ENCODE data around the gene TFDP1.

TFDP1 gene

DNA sequence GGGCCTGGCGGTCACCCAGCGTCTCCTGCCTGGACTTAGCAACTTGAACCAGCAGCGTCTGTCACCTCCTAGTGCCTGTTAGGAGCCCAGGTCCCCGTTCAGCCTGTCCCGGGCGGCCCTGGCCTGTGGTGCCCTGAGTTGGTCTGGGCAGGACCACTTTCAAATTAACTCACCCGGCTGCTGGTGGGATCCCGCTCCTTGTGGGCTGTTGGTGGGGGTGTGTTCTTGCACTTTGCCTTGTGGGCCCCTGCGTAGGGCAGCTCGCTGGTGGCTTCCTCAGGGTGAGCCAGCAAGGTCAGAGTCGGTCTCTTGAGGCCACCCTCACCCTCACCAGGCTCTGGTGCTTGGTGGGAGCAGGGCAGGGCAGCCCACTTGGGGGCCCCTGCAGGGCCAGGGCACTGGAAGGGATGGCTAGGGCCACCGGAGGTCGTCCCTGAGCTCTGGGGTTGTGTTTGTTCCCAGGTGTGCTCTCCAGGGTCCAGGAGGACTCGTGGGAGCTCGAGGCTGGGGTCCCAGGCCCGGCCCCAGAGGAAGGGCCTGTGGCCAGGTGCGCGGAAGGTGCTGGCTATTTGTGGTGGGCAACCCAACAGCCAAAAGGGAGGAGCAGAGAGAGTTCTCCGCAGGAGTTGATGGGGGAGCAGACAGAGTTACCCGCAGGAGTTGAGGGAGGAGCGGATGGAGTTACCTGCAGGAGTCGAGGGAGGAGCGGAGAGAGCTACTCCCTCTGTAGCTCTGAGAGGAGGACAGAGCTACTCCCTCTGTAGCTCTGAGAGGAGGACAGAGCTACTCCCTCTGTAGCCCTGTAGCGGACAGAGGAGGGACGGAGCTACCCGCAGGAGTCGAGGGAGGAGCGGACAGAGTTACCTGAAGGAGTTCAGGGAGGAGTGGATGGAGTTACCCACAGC lies 16.9 kb downstream of the TFDP1 start:
- no peak for DNase-seq

DNA sequence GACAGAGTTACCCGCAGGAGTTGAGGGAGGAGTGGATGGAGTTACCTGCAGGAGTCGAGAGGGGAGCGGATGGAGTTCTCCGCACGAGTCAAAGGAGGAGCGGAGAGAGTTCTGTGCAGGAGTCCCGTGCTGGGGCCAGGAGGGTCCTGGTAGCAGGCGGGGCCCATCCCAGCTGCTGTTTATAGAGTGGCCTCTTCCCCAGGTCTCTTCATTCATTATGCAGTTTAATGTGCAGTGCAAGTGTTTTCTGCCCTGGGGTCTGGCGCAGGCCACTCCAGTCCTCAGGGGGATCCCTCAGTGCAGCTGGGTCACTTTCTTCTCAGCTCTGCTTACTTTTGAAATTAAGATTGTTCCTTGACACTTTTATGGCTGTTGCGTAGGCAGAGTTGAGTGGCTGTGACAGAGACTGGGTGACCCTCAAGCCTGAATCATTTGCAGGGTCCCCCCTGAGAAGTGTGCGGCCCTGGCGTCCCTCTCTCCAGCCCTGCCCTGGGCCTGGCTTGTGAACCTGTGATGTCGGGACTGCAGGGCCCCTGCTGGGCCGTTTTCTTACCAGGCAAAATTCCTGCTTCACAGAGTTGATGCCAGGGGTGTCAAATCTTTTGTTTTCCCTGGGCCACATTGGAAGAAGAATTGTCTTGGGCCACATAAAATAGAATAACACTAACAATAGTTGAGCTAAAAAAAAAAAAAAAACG lies 17.9 kb downstream of the TFDP1 start:
- no peak for DNase-seq

DNA sequence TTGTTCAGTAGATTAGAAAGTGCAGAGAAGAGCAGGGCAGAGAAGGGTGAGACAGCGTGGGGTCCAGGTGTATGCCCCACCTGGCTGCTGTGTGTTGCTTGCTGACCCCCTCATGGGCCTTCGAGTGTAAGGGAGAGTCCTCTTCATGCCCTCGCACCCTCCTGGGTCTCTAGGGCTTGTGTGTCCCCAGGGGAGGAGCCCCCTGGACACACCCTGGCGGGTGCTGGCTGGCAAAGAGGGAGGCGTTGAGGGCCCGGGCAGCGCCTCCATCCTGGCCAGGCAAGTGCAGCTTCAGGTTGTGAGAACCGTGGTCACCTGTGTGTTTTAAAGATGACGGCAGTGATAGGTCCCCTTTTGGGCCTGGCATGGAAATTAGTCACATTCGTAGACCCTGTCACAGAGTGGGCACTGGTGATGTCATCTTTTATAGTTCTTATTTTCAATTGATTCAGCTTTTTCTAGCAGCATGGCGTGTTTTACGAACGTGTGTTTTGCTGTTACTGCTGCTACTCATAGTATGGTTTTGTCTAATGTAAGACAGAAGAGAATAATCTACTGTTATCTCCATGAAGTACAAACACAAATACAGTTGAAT lies 18.7 kb downstream of the TFDP1 start:
- DNase-seq = no peak

GRCh38 chr13:113604186-113604585 lies 19.6 kb downstream of the TFDP1 start:
- DNase-seq = no peak

- no peak for DNase-seq
Observed at GRCh38 chr13:113605461-113605860, 20.9 kb downstream of the TFDP1 start.

- no peak for DNase-seq
Observed at GRCh38 chr13:113605866-113606438, 21.4 kb downstream of the TFDP1 start.

DNA sequence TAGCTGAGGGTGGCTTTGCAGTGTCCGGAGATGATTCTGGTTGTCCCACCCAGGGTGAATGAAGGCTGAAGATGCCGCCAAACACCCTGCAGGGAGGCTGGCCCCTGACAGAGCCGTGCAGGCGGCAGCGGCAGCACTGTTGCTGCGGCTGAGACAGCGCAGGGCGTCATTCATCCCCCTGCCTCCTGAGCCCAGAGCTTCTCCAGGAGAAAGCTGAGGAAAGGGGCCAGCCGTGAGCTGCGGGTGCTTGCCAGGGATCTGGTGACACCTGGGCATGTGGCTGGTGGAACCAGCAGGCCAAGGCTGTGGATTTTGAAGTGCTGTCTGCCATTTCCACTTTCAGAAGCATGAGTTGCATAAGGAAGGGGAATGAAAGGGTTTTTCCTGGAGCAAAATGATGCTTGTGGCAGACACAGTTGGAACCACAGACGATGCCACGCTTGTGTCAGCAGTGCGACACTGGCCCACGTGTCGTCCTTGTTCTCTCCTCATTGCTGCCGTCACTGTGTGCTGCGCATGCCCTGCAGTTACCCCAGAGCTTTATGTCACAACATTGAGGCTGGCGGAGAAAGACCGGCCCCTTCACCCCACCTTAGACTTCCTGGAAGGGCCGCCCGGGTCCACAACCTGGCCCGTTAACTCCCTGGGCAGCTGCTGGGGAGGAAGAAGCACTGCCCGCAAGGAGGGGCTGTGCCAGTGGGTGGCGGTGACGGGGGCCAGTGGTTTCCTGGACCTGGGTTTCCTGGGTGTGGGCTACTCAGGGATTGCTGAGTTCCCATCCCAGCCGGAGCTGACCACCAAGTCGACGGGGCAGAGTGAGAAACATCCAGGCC lies 22.7 kb downstream of the TFDP1 start:
- no peak for DNase-seq

DNA sequence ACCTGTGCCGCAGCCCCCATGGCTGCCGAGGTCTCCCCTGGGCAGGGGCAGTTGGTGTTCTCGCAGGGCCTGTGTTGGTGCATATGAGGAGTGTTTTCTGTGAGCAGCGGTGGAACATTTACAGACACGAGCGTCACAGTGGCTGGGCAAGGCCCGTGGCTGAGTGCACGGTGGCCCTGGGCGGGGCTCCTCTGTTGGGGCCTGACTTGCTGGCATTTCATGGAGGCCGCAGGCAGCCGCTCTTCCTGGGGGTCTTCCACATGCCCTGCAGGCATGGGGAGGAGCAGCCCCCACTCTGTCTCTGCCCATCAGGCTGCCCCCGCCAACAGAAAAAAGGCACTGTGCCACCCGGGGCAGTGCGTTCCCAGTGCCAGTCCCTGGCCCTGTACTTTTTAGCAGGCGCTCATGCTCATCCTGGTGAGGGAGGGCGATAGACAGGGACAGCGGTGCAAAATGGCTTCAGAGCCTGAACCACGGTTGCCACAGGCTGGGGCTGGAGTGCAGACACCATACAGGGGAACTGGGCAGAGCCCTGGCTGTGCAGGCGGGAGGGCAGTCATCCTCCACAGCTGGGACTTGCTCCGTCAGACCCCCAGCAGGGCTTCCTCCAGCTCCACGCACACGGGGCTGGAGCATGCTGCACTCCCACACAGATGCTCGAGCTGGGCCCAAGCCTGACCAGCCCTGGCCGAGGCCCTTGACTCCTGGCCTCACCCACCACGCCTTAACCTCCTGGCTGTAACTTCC lies 23.5 kb downstream of the TFDP1 start:
- DNase-seq = no peak

- DNase-seq = no peak
Observed at GRCh38 chr13:113608967-113609533, 24.5 kb downstream of the TFDP1 start.

- DNase-seq = no peak
Observed at GRCh38 chr13:113609616-113610015, 25.1 kb downstream of the TFDP1 start.

- DNase-seq = no peak
Observed at GRCh38 chr13:113610266-113610665, 25.7 kb downstream of the TFDP1 start.

DNA sequence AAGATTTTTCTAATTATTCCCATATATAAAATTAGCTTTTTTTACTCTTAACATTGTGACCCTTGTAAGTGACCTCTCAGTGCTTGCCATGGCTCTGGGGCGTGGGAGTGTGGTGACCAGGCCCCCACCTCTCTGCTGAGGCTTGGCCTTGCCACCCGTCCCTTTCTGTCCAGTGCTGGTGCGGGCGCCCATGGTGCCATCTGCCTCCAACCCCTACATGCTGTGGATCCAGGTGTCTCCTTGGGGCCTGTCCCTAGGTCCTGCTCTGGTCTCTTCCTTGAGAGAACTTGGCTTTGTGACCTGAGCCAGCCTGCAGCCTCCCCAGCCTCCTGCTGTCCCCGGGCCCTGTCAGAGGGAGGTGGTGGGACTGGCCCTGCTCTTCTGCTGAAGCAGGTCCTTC lies 27.4 kb downstream of the TFDP1 start:
- no peak for DNase-seq

DNA sequence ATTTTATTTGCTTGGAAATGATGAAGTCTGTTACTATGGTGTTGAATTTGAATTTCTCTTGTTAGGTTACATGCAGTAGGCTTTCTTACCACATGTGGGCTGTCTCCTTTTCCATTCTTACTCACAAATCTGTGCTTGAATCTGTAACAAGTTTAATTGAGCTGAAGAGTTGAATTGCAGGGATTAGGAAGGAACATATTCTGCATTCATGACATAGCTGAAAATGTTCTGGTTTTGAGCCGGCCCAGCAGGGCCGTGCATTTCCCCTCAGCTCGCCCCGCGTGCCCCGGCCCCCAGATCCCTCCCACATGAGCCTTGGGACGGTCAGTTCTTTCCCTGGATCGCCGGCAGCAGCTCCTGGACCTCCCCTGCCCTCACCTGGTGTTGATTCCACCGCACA lies 28.1 kb downstream of the TFDP1 start:
- no peak for DNase-seq

GRCh38 chr13:113613789-113614379 lies 29.3 kb downstream of the TFDP1 start:
- no peak for DNase-seq

DNA sequence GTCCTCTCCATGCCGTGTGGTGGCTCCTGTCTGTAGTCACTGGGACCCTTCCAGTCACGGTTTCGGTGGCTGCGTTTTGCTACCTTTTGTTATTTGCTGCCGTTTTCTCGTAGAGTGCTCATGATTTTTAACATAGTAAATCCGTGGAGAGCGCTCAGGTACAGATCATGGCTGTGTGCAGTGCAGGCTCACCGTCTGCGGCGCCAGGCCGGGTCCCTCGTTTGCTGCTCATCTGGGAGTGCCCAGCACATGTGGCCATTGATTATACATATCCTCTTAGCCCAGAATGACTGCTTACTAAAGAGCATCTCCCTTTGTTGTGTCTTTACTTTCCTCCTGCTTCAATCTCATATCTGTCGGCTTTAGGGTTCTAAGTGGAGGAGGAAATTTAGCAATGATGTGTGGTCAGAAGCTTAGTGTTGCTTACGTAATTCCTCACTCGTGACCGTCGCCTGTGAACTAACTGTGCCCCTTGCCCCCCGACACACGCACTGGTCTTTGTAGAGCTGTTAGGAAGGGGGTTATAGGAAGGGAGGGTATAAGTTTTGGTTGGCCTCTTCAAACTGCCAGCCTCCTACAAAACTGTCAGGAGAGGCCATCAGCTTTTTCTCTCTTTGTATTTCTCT lies 31.8 kb downstream of the TFDP1 start:
- no peak for DNase-seq

DNA sequence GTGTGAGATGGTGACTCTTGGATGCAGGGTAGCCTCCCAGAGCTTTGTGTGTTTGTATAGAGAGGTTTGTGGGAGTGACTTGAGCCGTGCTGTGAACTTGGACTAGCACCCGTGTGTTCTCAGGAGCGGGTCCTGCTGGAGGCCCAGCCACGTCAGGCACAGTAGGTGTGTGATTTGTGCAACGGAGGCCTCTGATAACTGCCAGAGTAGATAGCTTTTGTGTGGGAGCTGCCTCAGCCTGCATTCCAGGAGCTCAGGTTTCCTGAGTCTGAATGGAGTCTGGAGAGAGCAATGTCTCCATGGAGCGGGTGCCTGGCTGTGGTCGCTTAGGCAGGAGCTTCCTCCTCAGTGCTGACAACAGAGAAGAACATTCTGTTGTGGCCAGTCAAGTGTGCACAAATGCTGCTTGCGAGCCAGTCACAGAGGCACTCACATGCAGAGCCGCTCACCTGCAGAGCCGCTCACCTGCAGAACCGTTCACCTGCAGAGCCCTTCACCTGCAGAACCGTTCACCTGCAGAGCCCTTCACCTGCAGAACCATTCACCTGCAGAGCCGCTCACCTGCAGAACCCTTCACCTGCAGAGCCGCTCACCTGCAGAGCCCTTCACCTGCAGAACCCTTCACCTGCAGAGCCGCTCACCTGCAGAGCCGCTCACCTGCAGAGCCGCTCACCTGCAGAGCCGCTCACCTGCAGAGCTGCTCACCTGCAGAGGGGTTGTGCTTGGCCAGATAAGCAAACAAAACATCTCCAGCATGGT lies 32.6 kb downstream of the TFDP1 start:
- DNase-seq = no peak

DNA sequence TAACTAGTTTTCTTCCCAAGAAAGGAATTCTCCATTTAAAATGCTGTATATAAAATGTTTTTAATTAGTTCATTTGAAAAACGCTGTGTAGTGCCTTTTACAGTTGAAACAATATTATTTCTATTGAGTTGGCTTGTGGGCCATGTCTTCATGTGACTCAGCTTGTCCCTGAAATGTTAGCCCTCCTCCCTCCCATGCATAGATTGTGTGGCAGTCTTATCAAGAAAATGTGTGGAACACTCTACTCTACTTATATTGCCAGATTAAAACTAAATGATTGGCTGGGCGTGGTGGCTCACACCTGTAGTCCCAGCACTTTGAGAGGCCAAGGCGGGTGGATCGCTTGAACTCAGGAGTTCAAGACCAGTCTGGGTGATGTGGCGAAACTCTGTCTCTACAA lies 33.4 kb downstream of the TFDP1 start:
- DNase-seq = no peak

DNA sequence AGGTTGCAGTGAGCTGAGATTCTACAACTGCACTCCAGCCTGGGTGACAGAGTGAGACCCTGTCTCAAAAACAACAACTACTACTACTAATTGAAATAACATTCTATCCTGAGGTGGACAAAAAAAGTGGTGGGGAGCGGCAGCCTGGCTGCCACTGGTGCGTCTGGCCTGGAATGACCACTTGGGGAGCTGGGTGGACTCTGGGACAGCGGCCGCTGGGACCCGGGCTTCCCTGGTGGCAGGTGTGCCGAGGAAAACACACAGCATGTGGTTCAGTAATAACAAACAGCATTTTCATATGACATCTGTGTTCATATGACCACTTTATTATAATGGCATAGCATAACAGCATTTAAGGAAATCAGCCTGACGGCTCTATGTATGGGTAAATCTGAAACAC lies 33.9 kb downstream of the TFDP1 start:
- no peak for DNase-seq

GRCh38 chr13:113620036-113620796 lies 35.7 kb downstream of the TFDP1 start:
- DNase-seq = no peak

All from activated CD4-positive, alpha-beta T cell treated with anti-CD3 and anti-CD28 coated beads, Interleukin-2, amount 50 U/mL, for 4 hours (primary cell).